H9 (cell line): ENCODE data around the gene HIPK3. TPM values are rescaled to one million over a fixed set of nuclear protein-coding genes. Genes with fewer than 3 reads are reported as not detected.
A peak's percentile ranks its signal among the peaks of the same experiment; 100 is the strongest.

ENCODE experiments used
- DNase-seq: peaks from one replicate; pipeline ENCODE4 v3.0.0-alpha.2; 2017
- H2AFZ ChIP-seq: one replicate; pipeline ENCODE4 v1.6.1; 2013; ENCODE audit warnings: mild to moderate bottlenecking, low read length, control low read depth, moderate library complexity
- H2AK5ac ChIP-seq: 2 replicates; pipeline ENCODE4 v1.6.1; 2013; ENCODE audit warnings: low read length, control low read depth, mixed read lengths; ENCODE audit not compliant: insufficient read length
- H2BK120ac ChIP-seq: one replicate; pipeline ENCODE4 v1.6.1; 2013; ENCODE audit warnings: low read depth, mild to moderate bottlenecking, low read length, control low read depth, inconsistent platforms; ENCODE audit not compliant: poor library complexity, severe bottlenecking
- H2BK12ac ChIP-seq: 2 replicates; pipeline ENCODE4 v1.6.1; 2013; ENCODE audit warnings: low read length, control low read depth, mixed read lengths, low read depth; ENCODE audit not compliant: insufficient read length
- H2BK15ac ChIP-seq: 2 replicates; pipeline ENCODE4 v1.6.1; 2013; ENCODE audit warnings: low read depth, low read length, control low read depth
- H2BK20ac ChIP-seq: one replicate; pipeline ENCODE4 v1.6.1; 2013; ENCODE audit warnings: low read depth, mild to moderate bottlenecking, low read length, control low read depth, inconsistent platforms; ENCODE audit not compliant: poor library complexity, severe bottlenecking
- H2BK5ac ChIP-seq: 2 replicates; pipeline ENCODE4 v1.6.1; 2013; ENCODE audit warnings: low read length, control low read depth, mixed read lengths; ENCODE audit not compliant: insufficient read length
- H3K14ac ChIP-seq: 2 replicates; pipeline ENCODE4 v1.6.1; 2013; ENCODE audit warnings: low read length, control low read depth; ENCODE audit not compliant: insufficient read depth
- H3K18ac ChIP-seq: 2 replicates; pipeline ENCODE4 v1.6.1; 2013; ENCODE audit warnings: low read depth, mild to moderate bottlenecking, mixed read lengths, low read length, control low read depth; ENCODE audit not compliant: insufficient read length
- H3K23ac ChIP-seq: 2 replicates; pipeline ENCODE4 v1.6.1; 2013; ENCODE audit warnings: low read length, control low read depth, mixed read lengths, low read depth; ENCODE audit not compliant: insufficient read length
- H3K23me2 ChIP-seq: 2 replicates; pipeline ENCODE4 v1.6.1; 2013; ENCODE audit warnings: low read depth, mild to moderate bottlenecking, mixed read lengths, low read length, control low read depth; ENCODE audit not compliant: insufficient read length, poor library complexity, severe bottlenecking
- H3K27ac ChIP-seq: 2 replicates; pipeline ENCODE4 v1.5.1; 2013; ENCODE audit warnings: low read length, control low read depth, mixed read lengths, low read depth; ENCODE audit not compliant: insufficient read length
- H3K27me3 ChIP-seq: 2 replicates; pipeline ENCODE4 v1.6.1; 2013; ENCODE audit warnings: low read length, control low read depth, inconsistent platforms; ENCODE audit not compliant: insufficient read depth
- H3K4ac ChIP-seq: 2 replicates; pipeline ENCODE4 v1.6.1; 2013; ENCODE audit warnings: low read depth, mild to moderate bottlenecking, control low read depth, inconsistent platforms, low read length, moderate library complexity
- H3K4me1 ChIP-seq: 2 replicates; pipeline ENCODE4 v1.6.1; 2013; ENCODE audit warnings: low read length, control low read depth, inconsistent platforms; ENCODE audit not compliant: insufficient read depth
- H3K4me2 ChIP-seq: 2 replicates; pipeline ENCODE4 v1.6.1; 2013; ENCODE audit warnings: low read length, control low read depth, mixed read lengths; ENCODE audit not compliant: insufficient read length, insufficient read depth
- H3K56ac ChIP-seq: 2 replicates; pipeline ENCODE4 v1.6.1; 2013; ENCODE audit warnings: low read depth, mild to moderate bottlenecking, mixed read lengths, low read length, control low read depth; ENCODE audit not compliant: insufficient read length
- H3K79me1 ChIP-seq: 2 replicates; pipeline ENCODE4 v1.6.1; 2013; ENCODE audit warnings: low read depth, mild to moderate bottlenecking, moderate library complexity, low read length, control low read depth, inconsistent platforms; ENCODE audit not compliant: insufficient read depth, poor library complexity, severe bottlenecking
- H3K79me2 ChIP-seq: 2 replicates; pipeline ENCODE4 v1.6.1; 2013; ENCODE audit warnings: low read length, control low read depth, inconsistent platforms; ENCODE audit not compliant: insufficient read depth
- H3K9ac ChIP-seq: 2 replicates; pipeline ENCODE4 v1.6.1; 2013; ENCODE audit warnings: low read length, control low read depth, mixed read lengths; ENCODE audit not compliant: insufficient read length; ENCODE audit errors: extremely low read depth
- H3K9me3 ChIP-seq: one replicate; pipeline ENCODE4 v1.6.1; 2013; ENCODE audit warnings: low read depth, low read length, inconsistent platforms; ENCODE audit not compliant: control insufficient read depth
- H3T11ph ChIP-seq: one replicate; pipeline ENCODE4 v1.6.1; 2013; ENCODE audit warnings: mild to moderate bottlenecking, low read length, control low read depth, inconsistent platforms
- H4K20me1 ChIP-seq: one replicate; pipeline ENCODE4 v1.6.1; 2013; ENCODE audit not compliant: control insufficient read depth, insufficient read length, insufficient read depth
- H4K5ac ChIP-seq: 2 replicates; pipeline ENCODE4 v1.6.1; 2013; ENCODE audit warnings: low read depth, mild to moderate bottlenecking, mixed read lengths, low read length, control low read depth; ENCODE audit not compliant: insufficient read length
- H4K8ac ChIP-seq: replicated peaks from 2 replicates; pipeline ENCODE4 v1.6.1; 2013; ENCODE audit warnings: low read length, control low read depth, mixed read lengths, low read depth; ENCODE audit not compliant: insufficient read length
- H4K91ac ChIP-seq: 2 replicates; pipeline ENCODE4 v1.6.1; 2013; ENCODE audit warnings: low read depth, mild to moderate bottlenecking, moderate library complexity, mixed read lengths, low read length, control low read depth; ENCODE audit not compliant: insufficient read length
- H3K27ac Mint-ChIP-seq, 3 experiments: 2 replicates in 2 of 3; 3 replicates in 1 of 3; pipeline ENCODE4 v1.8.0; 2020 to 2021; ENCODE audit warnings: mixed read lengths in 3 of 3, mild to moderate bottlenecking in 1 of 3, moderate library complexity in 1 of 3
- H3K27me3 Mint-ChIP-seq: 2 replicates; pipeline ENCODE4 v1.8.0; 2021; ENCODE audit warnings: low read depth, mild to moderate bottlenecking, moderate library complexity, mixed read lengths
- H3K36me3 Mint-ChIP-seq, 3 experiments: 2 replicates in 2 of 3; 3 replicates in 1 of 3; pipeline ENCODE4 v1.8.0; 2020 to 2021; ENCODE audit warnings: low read depth in 3 of 3, mixed read lengths in 3 of 3; ENCODE audit not compliant: insufficient read depth in 1 of 3
- H3K4me1 Mint-ChIP-seq, 2 experiments: 2 replicates each; pipeline ENCODE4 v1.8.0; 2020; ENCODE audit warnings: mixed read lengths in 2 of 2
- H3K4me3 Mint-ChIP-seq, 2 experiments: 2 replicates in 1 of 2; 3 replicates in 1 of 2; pipeline ENCODE4 v1.8.0; 2020 to 2021; ENCODE audit warnings: mild to moderate bottlenecking in 2 of 2, mixed read lengths in 2 of 2, moderate library complexity in 1 of 2
- H3K9me3 Mint-ChIP-seq, 2 experiments: 2 replicates in 1 of 2; 3 replicates in 1 of 2; pipeline ENCODE4 v1.8.0; 2020; ENCODE audit warnings: mild to moderate bottlenecking in 2 of 2, mixed read lengths in 2 of 2, moderate library complexity in 1 of 2
- whole genome bisulfite sequencing: extraction: QIAGEN DNeasy Blood & Tissue Kit; methylation state at CpG from one replicate; pipeline ENCODE4 v1.1.7; 2013; ENCODE audit warnings: missing lambda C conversion rate, low lambda C conversion rate, mixed read lengths; ENCODE audit not compliant: insufficient read length; ENCODE audit errors: extremely low coverage; 5-methylcytosine and 5-hydroxymethylcytosine counted together
- total RNA-seq: library from RNA; stranded (reverse); gene quantifications from 2 replicates; pipeline ENCODE4 v1.2.1, GENCODE V29; 2021
- TF ChIP-seq, protein P1 (sequence below): fragments of 200-600 bp; sonication (generic); conservative IDR thresholded peaks from 3 replicates; pipeline ENCODE4 v1.8.0; 2021; ENCODE audit warnings: antibody characterized with exemption, mild to moderate bottlenecking

The HIPK3 gene
- total RNA-seq, 1 experiment from 2014 or later, result 23.4 TPM

- peak overlapping the region; percentile 75 for H2AFZ ChIP-seq
- no peaks in the 10 kb centered on the region for H3K9me3 ChIP-seq
- no peak overlapping the region for H2BK15ac ChIP-seq
- H3K4ac ChIP-seq, result no peak overlapping the region; the same call in 1 of the 2 replicates
- no peak overlapping the region for H2BK20ac ChIP-seq
- H3K14ac ChIP-seq, result peak overlapping the region; percentile 90; the same call in 1 of the 2 replicates
- no peak overlapping the region for H2BK12ac ChIP-seq
- H4K8ac ChIP-seq, result no peak overlapping the region
- H4K20me1 ChIP-seq, result no peaks in the 10 kb centered on the region
- TF ChIP-seq, protein P1, sequence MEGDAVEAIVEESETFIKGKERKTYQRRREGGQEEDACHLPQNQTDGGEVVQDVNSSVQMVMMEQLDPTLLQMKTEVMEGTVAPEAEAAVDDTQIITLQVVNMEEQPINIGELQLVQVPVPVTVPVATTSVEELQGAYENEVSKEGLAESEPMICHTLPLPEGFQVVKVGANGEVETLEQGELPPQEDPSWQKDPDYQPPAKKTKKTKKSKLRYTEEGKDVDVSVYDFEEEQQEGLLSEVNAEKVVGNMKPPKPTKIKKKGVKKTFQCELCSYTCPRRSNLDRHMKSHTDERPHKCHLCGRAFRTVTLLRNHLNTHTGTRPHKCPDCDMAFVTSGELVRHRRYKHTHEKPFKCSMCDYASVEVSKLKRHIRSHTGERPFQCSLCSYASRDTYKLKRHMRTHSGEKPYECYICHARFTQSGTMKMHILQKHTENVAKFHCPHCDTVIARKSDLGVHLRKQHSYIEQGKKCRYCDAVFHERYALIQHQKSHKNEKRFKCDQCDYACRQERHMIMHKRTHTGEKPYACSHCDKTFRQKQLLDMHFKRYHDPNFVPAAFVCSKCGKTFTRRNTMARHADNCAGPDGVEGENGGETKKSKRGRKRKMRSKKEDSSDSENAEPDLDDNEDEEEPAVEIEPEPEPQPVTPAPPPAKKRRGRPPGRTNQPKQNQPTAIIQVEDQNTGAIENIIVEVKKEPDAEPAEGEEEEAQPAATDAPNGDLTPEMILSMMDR, result no peak
- H3K18ac ChIP-seq, result no peak overlapping the region
- H4K5ac ChIP-seq, result no peak overlapping the region
- no peaks in the 10 kb centered on the region for H3K79me1 ChIP-seq
- Mint-ChIP-seq H3K27me3 (no peaks in the 10 kb centered on the region), H3K27ac (peak overlapping the region; percentile 84 to 96 (median 95)), H3K9me3 (peaks cover 0 to 2% of the 10 kb centered on the region in 2 experiments; a peak in 2 of 5 replicates), H3K4me3 (peak overlapping the region; percentile 86 to 93), H3K4me1 (peaks cover 27 to 29% of the 10 kb centered on the region in 2 experiments), H3K36me3 (peaks cover 0 to 4% (median 2%) of the 10 kb centered on the region in 3 experiments; a peak in 2 of 7 replicates)
- no peak overlapping the region for H2AK5ac ChIP-seq
- H3K9ac ChIP-seq, result peak overlapping the region; percentile 82
- H3K27ac ChIP-seq, result peak overlapping the region; percentile 87
- peak overlapping the region; percentile 88 for H3K4me2 ChIP-seq
- H4K91ac ChIP-seq, result no peak overlapping the region
- no peak overlapping the region for H2BK5ac ChIP-seq
- no CpG with 5 or more reads among the region's 16 CpGs for WGBS
- no peaks in the 10 kb centered on the region for H3K4me1 ChIP-seq
- H3K79me2 ChIP-seq, result peaks cover 10% of the 10 kb centered on the region; the same call in 1 of the 2 replicates
- DNase-seq, result no peak
- H3K27me3 ChIP-seq, result no peaks in the 10 kb centered on the region
- H3T11ph ChIP-seq, result no peak overlapping the region
- no peak overlapping the region for H3K23ac ChIP-seq
- H3K56ac ChIP-seq, result no peak overlapping the region
- H2BK120ac ChIP-seq, result no peak overlapping the region
- peaks cover 8% of the 10 kb centered on the region for H3K23me2 ChIP-seq
These were observed 395 bp upstream of the HIPK3 start for GRCh38 chr11:33256813-33257159.
